HEK293 (cell line): ENCODE data around the gene ABCC2.

Experiments used
- ZNF707 ChIP-seq: fragments of 450-650 bp; formaldehyde crosslinking; IDR thresholded peaks from 2 replicates; pipeline ENCODE4 v1.5.1; 2016; ENCODE audit warnings: missing biosample characterization, missing genetic modification characterization
- TF ChIP-seq, protein P1 (sequence below): fragments of 450-650 bp; formaldehyde crosslinking; IDR thresholded peaks from 2 replicates; pipeline ENCODE4 v1.5.1; 2016; ENCODE audit warnings: missing biosample characterization, missing genetic modification characterization
- TF ChIP-seq, protein P2 (sequence below): fragments of 450-650 bp; formaldehyde crosslinking; IDR thresholded peaks from 2 replicates; pipeline ENCODE4 v1.5.1; 2016; ENCODE audit warnings: missing biosample characterization, missing genetic modification characterization
- TF ChIP-seq, protein P3 (sequence below): IDR thresholded peaks from 2 replicates; pipeline ENCODE4 v1.6.1; 2011; ENCODE audit warnings: mild to moderate bottlenecking, low read depth, low read length, borderline replicate concordance

DNA sequence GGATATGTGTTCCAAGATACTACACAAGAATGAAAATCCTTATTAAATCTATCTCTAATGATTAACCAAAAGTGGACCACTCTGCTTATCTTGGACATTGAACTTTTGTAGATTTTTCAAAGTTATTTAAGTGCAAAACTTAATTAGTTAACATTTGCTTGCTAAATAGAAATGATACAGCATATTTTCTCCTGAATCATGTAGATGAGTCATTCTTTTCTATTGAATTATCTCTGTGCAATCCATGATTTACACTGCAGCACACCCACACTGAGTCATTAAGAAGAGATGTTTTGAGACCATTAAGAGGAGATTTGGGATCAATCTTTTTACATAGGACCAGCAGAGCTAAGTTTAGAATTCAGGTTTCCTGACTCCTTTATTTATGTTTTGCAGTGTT is 6.6 kb upstream of the ABCC2 start:
- TF ChIP-seq, protein P1, sequence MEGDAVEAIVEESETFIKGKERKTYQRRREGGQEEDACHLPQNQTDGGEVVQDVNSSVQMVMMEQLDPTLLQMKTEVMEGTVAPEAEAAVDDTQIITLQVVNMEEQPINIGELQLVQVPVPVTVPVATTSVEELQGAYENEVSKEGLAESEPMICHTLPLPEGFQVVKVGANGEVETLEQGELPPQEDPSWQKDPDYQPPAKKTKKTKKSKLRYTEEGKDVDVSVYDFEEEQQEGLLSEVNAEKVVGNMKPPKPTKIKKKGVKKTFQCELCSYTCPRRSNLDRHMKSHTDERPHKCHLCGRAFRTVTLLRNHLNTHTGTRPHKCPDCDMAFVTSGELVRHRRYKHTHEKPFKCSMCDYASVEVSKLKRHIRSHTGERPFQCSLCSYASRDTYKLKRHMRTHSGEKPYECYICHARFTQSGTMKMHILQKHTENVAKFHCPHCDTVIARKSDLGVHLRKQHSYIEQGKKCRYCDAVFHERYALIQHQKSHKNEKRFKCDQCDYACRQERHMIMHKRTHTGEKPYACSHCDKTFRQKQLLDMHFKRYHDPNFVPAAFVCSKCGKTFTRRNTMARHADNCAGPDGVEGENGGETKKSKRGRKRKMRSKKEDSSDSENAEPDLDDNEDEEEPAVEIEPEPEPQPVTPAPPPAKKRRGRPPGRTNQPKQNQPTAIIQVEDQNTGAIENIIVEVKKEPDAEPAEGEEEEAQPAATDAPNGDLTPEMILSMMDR (tag by site-specific recombination) = no peak
- TF ChIP-seq ZNF707 (tag by site-specific recombination) = no peak
- TF ChIP-seq, protein P2, sequence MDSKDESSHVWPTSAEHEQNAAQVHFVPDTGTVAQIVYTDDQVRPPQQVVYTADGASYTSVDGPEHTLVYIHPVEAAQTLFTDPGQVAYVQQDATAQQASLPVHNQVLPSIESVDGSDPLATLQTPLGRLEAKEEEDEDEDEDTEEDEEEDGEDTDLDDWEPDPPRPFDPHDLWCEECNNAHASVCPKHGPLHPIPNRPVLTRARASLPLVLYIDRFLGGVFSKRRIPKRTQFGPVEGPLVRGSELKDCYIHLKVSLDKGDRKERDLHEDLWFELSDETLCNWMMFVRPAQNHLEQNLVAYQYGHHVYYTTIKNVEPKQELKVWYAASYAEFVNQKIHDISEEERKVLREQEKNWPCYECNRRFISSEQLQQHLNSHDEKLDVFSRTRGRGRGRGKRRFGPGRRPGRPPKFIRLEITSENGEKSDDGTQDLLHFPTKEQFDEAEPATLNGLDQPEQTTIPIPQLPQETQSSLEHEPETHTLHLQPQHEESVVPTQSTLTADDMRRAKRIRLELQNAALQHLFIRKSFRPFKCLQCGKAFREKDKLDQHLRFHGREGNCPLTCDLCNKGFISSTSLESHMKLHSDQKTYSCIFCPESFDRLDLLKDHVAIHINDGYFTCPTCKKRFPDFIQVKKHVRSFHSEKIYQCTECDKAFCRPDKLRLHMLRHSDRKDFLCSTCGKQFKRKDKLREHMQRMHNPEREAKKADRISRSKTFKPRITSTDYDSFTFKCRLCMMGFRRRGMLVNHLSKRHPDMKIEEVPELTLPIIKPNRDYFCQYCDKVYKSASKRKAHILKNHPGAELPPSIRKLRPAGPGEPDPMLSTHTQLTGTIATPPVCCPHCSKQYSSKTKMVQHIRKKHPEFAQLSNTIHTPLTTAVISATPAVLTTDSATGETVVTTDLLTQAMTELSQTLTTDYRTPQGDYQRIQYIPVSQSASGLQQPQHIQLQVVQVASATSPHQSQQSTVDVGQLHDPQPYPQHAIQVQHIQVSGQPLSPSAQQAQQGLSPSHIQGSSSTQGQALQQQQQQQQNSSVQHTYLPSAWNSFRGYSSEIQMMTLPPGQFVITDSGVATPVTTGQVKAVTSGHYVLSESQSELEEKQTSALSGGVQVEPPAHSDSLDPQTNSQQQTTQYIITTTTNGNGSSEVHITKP (tag by site-specific recombination) = no peak
- TF ChIP-seq, protein P3, sequence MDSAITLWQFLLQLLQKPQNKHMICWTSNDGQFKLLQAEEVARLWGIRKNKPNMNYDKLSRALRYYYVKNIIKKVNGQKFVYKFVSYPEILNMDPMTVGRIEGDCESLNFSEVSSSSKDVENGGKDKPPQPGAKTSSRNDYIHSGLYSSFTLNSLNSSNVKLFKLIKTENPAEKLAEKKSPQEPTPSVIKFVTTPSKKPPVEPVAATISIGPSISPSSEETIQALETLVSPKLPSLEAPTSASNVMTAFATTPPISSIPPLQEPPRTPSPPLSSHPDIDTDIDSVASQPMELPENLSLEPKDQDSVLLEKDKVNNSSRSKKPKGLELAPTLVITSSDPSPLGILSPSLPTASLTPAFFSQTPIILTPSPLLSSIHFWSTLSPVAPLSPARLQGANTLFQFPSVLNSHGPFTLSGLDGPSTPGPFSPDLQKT = no peak
